HepG2 (cell line): ENCODE results near the gene CRISPLD2. TPM values are rescaled to one million over a fixed set of nuclear protein-coding genes. Genes with fewer than 3 reads are reported as not detected.
A peak's percentile ranks its signal among the peaks of the same experiment; 100 is the strongest.

ENCODE experiments used
- CHD4 ChIP-seq: fragments of 200-600 bp; sonication (generic); IDR thresholded peaks from 2 replicates; pipeline ENCODE4 v1.7.0; 2017; ENCODE audit warnings: mild to moderate bottlenecking, low read length, borderline replicate concordance
- IRF2 ChIP-seq: IDR thresholded peaks from 2 replicates; pipeline ENCODE4 v1.6.1; 2018; ENCODE audit warnings: missing genetic modification reagents, missing compliant biosample characterization
- KMT2B ChIP-seq: IDR thresholded peaks from 2 replicates; pipeline ENCODE4 v1.6.1; 2016; ENCODE audit warnings: missing genetic modification reagents, missing compliant biosample characterization
- MEIS1 ChIP-seq: sonication (generic); formaldehyde crosslinking; IDR thresholded peaks from 2 replicates; pipeline ENCODE4 v1.9.0; 2021; ENCODE audit warnings: mild to moderate bottlenecking, missing genetic modification reagents, moderate library complexity, borderline replicate concordance
- NBN ChIP-seq: fragments of 450-650 bp; conservative IDR thresholded peaks from 2 replicates; pipeline ENCODE4 v1.6.1; 2017
- NONO ChIP-seq, 2 experiments: fragments of 450-650 bp in 1 of 2; sonication (generic) in 1 of 2; formaldehyde crosslinking in 1 of 2; IDR thresholded peaks in 1 of 2; conservative IDR thresholded peaks in 1 of 2; 2 replicates each; pipeline versions ENCODE4 v1.6.1 to v1.8.0; 2017 to 2022; ENCODE audit warnings: mild to moderate bottlenecking in 1 of 2, missing genetic modification reagents in 1 of 2, moderate library complexity in 1 of 2
- PHB2 ChIP-seq: fragments of 450-650 bp; IDR thresholded peaks from 2 replicates; pipeline ENCODE4 v1.6.1; 2018; ENCODE audit not compliant: partially characterized antibody
- REXO4 ChIP-seq: sonication (generic); formaldehyde crosslinking; IDR thresholded peaks from 2 replicates; pipeline ENCODE4 v1.8.0; 2022; ENCODE audit warnings: missing genetic modification reagents, mild to moderate bottlenecking, borderline replicate concordance
- SAFB2 ChIP-seq: sonication (generic); formaldehyde crosslinking; IDR thresholded peaks from 2 replicates; pipeline ENCODE4 v1.5.1; 2020; ENCODE audit warnings: missing genetic modification reagents, low read depth, mild to moderate bottlenecking, borderline replicate concordance
- SSRP1 ChIP-seq: IDR thresholded peaks from 2 replicates; pipeline ENCODE4 v1.6.1; 2016; ENCODE audit warnings: control low read depth
- TBX2 ChIP-seq: sonication (generic); formaldehyde crosslinking; IDR thresholded peaks from 2 replicates; pipeline ENCODE4 v1.5.0; 2020; ENCODE audit warnings: missing genetic modification reagents, mild to moderate bottlenecking, borderline replicate concordance
- ZC3H13 ChIP-seq: sonication (generic); formaldehyde crosslinking; IDR thresholded peaks from 2 replicates; pipeline ENCODE4 v1.8.1; 2023; ENCODE audit warnings: mild to moderate bottlenecking, missing genetic modification reagents, moderate library complexity
- ZFP82 ChIP-seq: sonication (generic); formaldehyde crosslinking; IDR thresholded peaks from 2 replicates; pipeline ENCODE4 v1.5.1; 2020; ENCODE audit warnings: mild to moderate bottlenecking, missing genetic modification reagents, borderline replicate concordance
- ZFP90 ChIP-seq: sonication (generic); formaldehyde crosslinking; IDR thresholded peaks from 2 replicates; pipeline ENCODE4 v1.8.0; 2022; ENCODE audit warnings: missing genetic modification reagents, mild to moderate bottlenecking, inconsistent platforms, borderline replicate concordance
- ZNF354B ChIP-seq: sonication (generic); formaldehyde crosslinking; IDR thresholded peaks from 2 replicates; pipeline ENCODE4 v1.8.0; 2022; ENCODE audit warnings: mild to moderate bottlenecking, missing genetic modification reagents
- ZSCAN20 ChIP-seq: sonication (generic); formaldehyde crosslinking; IDR thresholded peaks from 2 replicates; pipeline ENCODE4 v1.4.0; 2020; ENCODE audit warnings: missing genetic modification reagents, mild to moderate bottlenecking, borderline replicate concordance
- polyA plus RNA-seq, 8 experiments: library from polyadenylated mRNA; depleted of rRNA in 3 of 8; stranded (reverse) in 7 of 8; unstranded in 1 of 8; fragments of >200 nt; fragmentation: Illumina TruSeq in 4 of 8; extraction: Trizol in 4 of 8; gene quantifications; 2 replicates each; pipeline versions ENCODE4 v1.2.1 to v1.2.3, GENCODE V29; 2011 to 2016; ENCODE audit warnings: low read depth in 4 of 8, missing spikeins in 1 of 8, mixed read lengths in 1 of 8; ENCODE audit not compliant: insufficient read depth in 1 of 8
- total RNA-seq, 5 experiments: library from RNA; depleted of rRNA; stranded (reverse); fragments of >200 nt; fragmentation: Illumina TruSeq; extraction: Trizol; gene quantifications; 2 replicates each; pipeline ENCODE4 v1.2.3, GENCODE V29; 2016; ENCODE audit warnings: low read depth in 1 of 5
- TF ChIP-seq, protein P1 (sequence below): IDR thresholded peaks from 2 replicates; pipeline ENCODE4 v1.6.1; 2016; ENCODE audit warnings: low read depth, control low read depth
- TF ChIP-seq, protein P2 (sequence below): sonication (generic); formaldehyde crosslinking; IDR thresholded peaks from 2 replicates; pipeline ENCODE4 v1.9.0; 2021; ENCODE audit warnings: missing genetic modification reagents, borderline replicate concordance
- TF ChIP-seq, protein P3 (sequence below): sonication (generic); formaldehyde crosslinking; IDR thresholded peaks from 2 replicates; pipeline ENCODE4 v1.8.1; 2023; ENCODE audit warnings: missing genetic modification reagents, inconsistent platforms, borderline replicate concordance
- TF ChIP-seq, protein P4 (sequence below): sonication (generic); formaldehyde crosslinking; IDR thresholded peaks from 2 replicates; pipeline ENCODE4 v1.5.0; 2020; ENCODE audit warnings: mild to moderate bottlenecking, missing genetic modification reagents, borderline replicate concordance

Gene CRISPLD2
- total and polyA plus RNA-seq, 2 of the 13 experiments (the other 11 are each of a cell fraction or from before 2014, with no cell fraction given): 0.04 to 0.31 TPM

DNA sequence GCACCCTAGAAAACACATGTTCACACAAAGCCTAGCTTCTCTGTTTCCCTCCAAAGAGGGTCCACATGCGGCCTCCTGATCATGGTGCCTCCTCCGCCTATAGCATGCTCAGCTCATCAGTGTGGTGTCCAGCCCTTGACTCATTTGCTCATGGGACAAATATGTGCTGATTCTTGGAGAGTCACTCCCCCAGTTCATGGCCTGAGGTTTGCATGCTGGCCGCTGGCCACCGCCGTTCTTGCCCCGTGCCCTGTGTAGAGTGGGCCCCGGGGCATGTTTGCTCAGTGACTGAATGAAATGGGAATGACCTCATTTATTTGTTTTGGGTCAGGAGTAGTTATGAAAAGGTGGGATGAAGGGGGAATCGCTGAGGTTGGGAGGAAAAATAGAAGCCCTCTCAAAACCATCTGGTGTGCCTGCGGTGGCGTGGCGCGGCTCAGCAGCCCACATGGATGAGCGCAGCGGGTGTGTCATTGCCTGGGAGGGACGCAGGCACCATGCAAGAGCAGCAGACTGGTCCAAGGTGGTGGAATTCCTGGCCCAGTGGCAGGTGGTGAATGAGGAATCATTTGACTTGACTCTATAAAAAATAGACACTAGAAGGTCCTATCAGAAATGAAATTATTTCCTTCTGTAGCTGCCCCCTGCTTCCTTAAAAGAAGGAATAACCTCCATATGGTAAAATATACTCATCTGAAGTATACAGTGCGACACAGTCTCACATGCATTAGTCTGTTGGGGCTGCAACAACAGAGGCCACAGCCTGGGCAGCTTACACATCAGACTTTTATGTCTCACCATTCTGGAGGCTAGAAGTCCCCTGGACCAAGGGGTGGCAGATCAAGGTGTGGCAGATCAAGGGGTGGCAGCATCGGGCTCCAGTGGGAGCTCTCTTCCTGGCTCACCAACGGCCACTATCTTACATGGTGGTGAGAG is 31.7 kb downstream of the CRISPLD2 start (continued):
- no peak for TF ChIP-seq SSRP1
- peak; percentile 86 for TF ChIP-seq TBX2 (CRISPR knock-in tag)
- no peak; the same call in 1 of the 2 replicates for TF ChIP-seq SAFB2
- TF ChIP-seq MEIS1: no peak; the same call in 1 of the 2 replicates
- no peak for TF ChIP-seq PHB2
- TF ChIP-seq, protein P1, sequence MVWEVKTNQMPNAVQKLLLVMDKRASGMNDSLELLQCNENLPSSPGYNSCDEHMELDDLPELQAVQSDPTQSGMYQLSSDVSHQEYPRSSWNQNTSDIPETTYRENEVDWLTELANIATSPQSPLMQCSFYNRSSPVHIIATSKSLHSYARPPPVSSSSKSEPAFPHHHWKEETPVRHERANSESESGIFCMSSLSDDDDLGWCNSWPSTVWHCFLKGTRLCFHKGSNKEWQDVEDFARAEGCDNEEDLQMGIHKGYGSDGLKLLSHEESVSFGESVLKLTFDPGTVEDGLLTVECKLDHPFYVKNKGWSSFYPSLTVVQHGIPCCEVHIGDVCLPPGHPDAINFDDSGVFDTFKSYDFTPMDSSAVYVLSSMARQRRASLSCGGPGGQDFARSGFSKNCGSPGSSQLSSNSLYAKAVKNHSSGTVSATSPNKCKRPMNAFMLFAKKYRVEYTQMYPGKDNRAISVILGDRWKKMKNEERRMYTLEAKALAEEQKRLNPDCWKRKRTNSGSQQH (CRISPR knock-in tag): no peak
- no peak for TF ChIP-seq KMT2B (CRISPR knock-in tag)
- TF ChIP-seq NBN: no peak
- TF ChIP-seq ZC3H13 (CRISPR knock-in tag): 0 out of 2 replicates have a peak, but pooled peaks have one; percentile 62
- no peak for TF ChIP-seq ZSCAN20
- TF ChIP-seq ZFP90 (CRISPR knock-in tag): 0 out of 2 replicates have a peak, but pooled peaks have one; percentile 77
- no peak for TF ChIP-seq NONO (IDR thresholded peaks at IDR 0.05)
- no peak; the same call in 1 of the 2 replicates for TF ChIP-seq NONO (CRISPR knock-in tag; conservative IDR thresholded peaks at IDR 0.05)
- TF ChIP-seq, protein P2, sequence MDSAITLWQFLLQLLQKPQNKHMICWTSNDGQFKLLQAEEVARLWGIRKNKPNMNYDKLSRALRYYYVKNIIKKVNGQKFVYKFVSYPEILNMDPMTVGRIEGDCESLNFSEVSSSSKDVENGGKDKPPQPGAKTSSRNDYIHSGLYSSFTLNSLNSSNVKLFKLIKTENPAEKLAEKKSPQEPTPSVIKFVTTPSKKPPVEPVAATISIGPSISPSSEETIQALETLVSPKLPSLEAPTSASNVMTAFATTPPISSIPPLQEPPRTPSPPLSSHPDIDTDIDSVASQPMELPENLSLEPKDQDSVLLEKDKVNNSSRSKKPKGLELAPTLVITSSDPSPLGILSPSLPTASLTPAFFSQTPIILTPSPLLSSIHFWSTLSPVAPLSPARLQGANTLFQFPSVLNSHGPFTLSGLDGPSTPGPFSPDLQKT: no peak
- TF ChIP-seq, protein P3, sequence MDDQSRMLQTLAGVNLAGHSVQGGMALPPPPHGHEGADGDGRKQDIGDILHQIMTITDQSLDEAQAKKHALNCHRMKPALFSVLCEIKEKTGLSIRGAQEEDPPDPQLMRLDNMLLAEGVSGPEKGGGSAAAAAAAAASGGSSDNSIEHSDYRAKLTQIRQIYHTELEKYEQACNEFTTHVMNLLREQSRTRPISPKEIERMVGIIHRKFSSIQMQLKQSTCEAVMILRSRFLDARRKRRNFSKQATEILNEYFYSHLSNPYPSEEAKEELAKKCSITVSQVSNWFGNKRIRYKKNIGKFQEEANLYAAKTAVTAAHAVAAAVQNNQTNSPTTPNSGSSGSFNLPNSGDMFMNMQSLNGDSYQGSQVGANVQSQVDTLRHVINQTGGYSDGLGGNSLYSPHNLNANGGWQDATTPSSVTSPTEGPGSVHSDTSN (CRISPR knock-in tag): no peak
- no peak for TF ChIP-seq CHD4
- TF ChIP-seq REXO4 (CRISPR knock-in tag): no peak
- TF ChIP-seq, protein P4, sequence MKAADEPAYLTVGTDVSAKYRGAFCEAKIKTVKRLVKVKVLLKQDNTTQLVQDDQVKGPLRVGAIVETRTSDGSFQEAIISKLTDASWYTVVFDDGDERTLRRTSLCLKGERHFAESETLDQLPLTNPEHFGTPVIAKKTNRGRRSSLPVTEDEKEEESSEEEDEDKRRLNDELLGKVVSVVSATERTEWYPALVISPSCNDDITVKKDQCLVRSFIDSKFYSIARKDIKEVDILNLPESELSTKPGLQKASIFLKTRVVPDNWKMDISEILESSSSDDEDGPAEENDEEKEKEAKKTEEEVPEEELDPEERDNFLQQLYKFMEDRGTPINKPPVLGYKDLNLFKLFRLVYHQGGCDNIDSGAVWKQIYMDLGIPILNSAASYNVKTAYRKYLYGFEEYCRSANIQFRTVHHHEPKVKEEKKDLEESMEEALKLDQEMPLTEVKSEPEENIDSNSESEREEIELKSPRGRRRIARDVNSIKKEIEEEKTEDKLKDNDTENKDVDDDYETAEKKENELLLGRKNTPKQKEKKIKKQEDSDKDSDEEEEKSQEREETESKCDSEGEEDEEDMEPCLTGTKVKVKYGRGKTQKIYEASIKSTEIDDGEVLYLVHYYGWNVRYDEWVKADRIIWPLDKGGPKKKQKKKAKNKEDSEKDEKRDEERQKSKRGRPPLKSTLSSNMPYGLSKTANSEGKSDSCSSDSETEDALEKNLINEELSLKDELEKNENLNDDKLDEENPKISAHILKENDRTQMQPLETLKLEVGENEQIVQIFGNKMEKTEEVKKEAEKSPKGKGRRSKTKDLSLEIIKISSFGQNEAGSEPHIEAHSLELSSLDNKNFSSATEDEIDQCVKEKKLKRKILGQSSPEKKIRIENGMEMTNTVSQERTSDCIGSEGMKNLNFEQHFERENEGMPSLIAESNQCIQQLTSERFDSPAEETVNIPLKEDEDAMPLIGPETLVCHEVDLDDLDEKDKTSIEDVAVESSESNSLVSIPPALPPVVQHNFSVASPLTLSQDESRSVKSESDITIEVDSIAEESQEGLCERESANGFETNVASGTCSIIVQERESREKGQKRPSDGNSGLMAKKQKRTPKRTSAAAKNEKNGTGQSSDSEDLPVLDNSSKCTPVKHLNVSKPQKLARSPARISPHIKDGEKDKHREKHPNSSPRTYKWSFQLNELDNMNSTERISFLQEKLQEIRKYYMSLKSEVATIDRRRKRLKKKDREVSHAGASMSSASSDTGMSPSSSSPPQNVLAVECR: no peak; the same call in 1 of the 2 replicates
- TF ChIP-seq ZFP82 (CRISPR knock-in tag): no peak
- no peak for TF ChIP-seq ZNF354B (CRISPR knock-in tag)
- TF ChIP-seq IRF2 (CRISPR knock-in tag): no peak
